ENCODE data around the gene COG3.

The COG3 gene

DNA sequence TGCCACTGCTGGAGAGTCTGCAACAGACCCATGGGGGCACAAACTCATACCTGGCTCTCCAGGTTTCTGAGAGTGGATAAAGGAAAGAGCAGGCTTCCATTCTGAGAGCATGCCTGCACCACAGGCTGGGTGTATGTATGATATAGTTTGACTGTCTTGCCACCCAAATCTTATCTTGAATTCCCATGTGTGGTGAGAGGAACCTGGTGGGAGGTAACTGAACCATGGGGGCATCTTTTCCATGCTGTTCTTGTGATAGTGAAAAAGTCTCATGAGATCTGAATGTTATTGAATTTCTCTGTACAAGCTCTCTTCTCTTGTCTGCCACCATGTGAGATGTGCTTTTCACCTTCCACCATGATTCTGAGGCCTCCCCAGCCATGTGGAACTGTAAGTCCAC lies 100.6 kb downstream of the COG3 start:
- TF ChIP-seq, protein P1, sequence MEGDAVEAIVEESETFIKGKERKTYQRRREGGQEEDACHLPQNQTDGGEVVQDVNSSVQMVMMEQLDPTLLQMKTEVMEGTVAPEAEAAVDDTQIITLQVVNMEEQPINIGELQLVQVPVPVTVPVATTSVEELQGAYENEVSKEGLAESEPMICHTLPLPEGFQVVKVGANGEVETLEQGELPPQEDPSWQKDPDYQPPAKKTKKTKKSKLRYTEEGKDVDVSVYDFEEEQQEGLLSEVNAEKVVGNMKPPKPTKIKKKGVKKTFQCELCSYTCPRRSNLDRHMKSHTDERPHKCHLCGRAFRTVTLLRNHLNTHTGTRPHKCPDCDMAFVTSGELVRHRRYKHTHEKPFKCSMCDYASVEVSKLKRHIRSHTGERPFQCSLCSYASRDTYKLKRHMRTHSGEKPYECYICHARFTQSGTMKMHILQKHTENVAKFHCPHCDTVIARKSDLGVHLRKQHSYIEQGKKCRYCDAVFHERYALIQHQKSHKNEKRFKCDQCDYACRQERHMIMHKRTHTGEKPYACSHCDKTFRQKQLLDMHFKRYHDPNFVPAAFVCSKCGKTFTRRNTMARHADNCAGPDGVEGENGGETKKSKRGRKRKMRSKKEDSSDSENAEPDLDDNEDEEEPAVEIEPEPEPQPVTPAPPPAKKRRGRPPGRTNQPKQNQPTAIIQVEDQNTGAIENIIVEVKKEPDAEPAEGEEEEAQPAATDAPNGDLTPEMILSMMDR (IDR thresholded peaks at IDR 0.05): no peak
- peaks cover 17% of the 10 kb centered on the region for H3K9me3 Mint-ChIP-seq
- H3K4me1 Mint-ChIP-seq: no peaks in the 10 kb centered on the region
- H3K4me3 Mint-ChIP-seq: no peak overlapping the region
- H3K27me3 Mint-ChIP-seq (ENCODE audit: low read depth, poor library complexity): peaks cover 10% of the 10 kb centered on the region
- no peak overlapping the region for H3K27ac Mint-ChIP-seq
- peaks cover 4% of the 10 kb centered on the region for H3K36me3 Mint-ChIP-seq (ENCODE audit: low read depth)
- no peak for DNase-seq

DNA sequence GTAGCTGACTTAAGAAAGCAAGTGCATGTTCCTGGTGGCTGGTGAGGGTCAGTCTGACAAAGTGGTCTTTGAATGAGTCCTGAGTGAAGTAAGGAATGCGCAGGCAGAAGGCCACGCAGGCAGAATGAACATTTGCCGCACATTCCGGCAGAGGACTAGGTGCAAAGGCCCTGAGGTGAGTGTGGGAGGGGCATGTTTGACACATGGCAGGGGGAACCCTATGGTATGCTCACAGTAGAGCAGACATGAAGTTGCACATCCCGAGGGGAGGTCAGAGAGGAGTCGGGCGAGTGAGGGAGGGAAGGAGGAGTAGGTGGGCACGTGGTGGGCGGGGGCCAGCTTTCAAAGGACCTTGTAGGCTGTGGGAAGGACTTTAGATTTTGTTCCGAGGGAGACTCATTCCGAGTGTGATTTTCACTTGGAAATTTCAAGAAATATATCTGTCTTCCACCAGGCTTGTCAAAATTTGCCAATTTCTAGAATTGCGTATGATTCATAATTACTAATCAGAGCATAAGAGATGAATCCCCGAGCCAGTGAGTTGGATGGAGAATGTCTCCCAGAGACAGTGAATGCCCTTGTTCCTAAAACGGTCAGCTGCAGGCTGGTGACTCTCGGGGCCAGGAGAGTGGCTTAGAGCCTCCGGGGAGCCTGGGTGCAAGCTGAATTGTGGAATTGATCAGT lies 110.5 kb downstream of the COG3 start:
- Mint-ChIP-seq H3K27ac (no peak overlapping the region), H3K27me3 (ENCODE audit: low read depth, poor library complexity) (peaks cover 15% of the 10 kb centered on the region), H3K4me3 (no peak overlapping the region), H3K36me3 (ENCODE audit: low read depth) (no peaks in the 10 kb centered on the region), H3K4me1 (no peaks in the 10 kb centered on the region), H3K9me3 (no peaks in the 10 kb centered on the region)
- TF ChIP-seq, protein P1 (IDR thresholded peaks at IDR 0.05): no peak
- no peak for DNase-seq

DNA sequence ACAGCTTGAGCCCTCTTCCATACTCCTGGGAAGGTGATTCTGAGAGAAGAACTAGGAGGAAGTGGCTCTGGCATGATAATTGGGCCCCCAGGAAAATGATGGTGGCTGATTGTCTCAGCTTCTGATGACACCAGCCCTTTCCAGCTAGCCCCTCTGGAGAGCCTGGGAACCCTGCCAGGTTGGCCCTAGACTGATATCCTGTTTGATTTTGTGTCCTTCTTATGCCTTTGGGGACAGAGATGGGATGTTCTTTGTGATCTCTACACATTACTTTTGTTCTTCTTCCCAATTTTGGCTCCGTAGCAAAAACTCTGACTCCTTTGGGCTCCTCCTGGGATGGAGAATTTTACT lies 111.1 kb downstream of the COG3 start:
- Mint-ChIP-seq H3K9me3 (no peaks in the 10 kb centered on the region), H3K4me3 (no peak overlapping the region), H3K27ac (no peak overlapping the region), H3K36me3 (ENCODE audit: low read depth) (no peaks in the 10 kb centered on the region), H3K27me3 (ENCODE audit: low read depth, poor library complexity) (peaks cover 16% of the 10 kb centered on the region), H3K4me1 (no peaks in the 10 kb centered on the region)
- TF ChIP-seq, protein P1 (IDR thresholded peaks at IDR 0.05): no peak
- DNase-seq: no peak

DNA sequence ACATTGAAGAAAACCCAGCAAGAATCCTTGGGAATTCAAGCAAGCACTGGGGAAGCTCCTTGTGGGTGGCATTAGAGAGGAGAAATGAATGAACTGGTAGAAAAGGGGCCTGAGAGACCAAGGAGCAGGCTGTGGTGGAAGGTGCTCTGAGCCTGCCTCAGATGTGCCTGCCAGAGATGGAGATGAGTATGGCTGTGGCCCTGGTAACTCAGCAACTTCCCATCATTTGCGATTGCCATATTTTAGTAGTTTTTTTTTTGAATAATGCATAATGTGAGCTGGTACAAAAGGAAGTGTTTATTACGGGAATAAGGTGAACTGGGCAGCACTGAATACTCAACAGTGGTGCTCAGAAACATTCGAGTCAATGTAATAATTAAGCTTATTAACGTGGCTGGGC lies 111.7 kb downstream of the COG3 start:
- DNase-seq: no peak
- no peaks in the 10 kb centered on the region for H3K9me3 Mint-ChIP-seq
- H3K27me3 Mint-ChIP-seq (ENCODE audit: low read depth, poor library complexity): peaks cover 21% of the 10 kb centered on the region
- no peak overlapping the region for H3K27ac Mint-ChIP-seq
- H3K4me3 Mint-ChIP-seq: no peak overlapping the region
- TF ChIP-seq, protein P1 (IDR thresholded peaks at IDR 0.05): no peak
- no peaks in the 10 kb centered on the region for H3K4me1 Mint-ChIP-seq
- H3K36me3 Mint-ChIP-seq (ENCODE audit: low read depth): no peaks in the 10 kb centered on the region

DNA sequence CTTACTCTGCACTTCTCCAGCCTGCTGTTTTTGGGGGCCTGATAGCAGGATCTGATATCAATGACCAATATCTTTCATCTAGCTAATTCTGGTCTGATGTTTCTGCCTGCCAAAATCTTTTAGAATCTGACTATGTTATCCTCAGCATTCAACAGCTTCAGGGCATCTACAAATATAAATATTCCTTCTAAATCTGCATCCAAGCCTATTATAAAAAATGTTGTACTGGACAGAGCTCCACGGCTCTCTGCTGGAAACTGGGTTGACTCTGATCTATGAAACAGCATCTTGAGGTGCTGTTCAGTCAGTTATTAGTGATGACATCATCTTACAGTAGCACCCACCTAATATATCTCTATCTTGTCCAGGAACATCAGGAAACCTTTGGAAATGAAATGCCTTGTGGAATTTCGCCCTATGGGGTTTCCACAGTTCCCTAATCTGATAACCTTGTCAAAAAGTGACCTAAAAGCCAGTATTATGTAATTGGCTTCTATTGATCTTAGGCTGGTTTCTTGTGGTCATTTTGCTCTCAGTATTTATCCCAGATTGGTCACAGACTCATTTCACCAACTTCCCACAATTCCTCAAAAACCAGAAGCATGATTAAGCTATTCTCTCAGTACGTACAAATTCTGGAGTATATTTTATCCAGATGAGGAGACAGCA lies 117.8 kb downstream of the COG3 start:
- TF ChIP-seq, protein P1 (IDR thresholded peaks at IDR 0.05): no peak
- no peak overlapping the region for H3K27ac Mint-ChIP-seq
- no peaks in the 10 kb centered on the region for H3K4me1 Mint-ChIP-seq
- no peaks in the 10 kb centered on the region for H3K9me3 Mint-ChIP-seq
- H3K4me3 Mint-ChIP-seq: no peak overlapping the region
- no peak for DNase-seq
- peaks cover 29% of the 10 kb centered on the region for H3K27me3 Mint-ChIP-seq (ENCODE audit: low read depth, poor library complexity)
- H3K36me3 Mint-ChIP-seq (ENCODE audit: low read depth): no peaks in the 10 kb centered on the region

DNA sequence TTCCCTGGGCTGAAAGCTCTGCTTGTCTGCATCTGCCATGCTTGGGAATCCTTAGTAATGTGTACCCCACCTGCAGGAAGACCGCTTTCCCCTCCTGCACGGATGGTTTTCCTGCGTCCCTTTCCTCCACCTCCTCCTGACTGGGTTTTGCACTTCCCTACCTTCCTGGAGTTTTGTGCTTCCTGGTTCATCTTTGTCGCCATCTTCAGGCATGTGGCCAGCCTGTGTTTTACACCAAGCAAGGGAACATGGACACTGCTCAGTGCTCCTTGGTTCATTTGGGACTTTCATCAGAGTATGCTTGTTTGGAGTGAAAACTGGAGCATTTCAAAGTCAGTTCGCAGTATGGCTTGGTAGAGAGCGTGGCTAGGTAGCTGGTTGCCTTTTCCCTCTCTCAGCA lies 120.1 kb downstream of the COG3 start:
- Mint-ChIP-seq H3K4me1 (no peaks in the 10 kb centered on the region), H3K36me3 (ENCODE audit: low read depth) (no peaks in the 10 kb centered on the region)

More for the DNA sequence above, 120.1 kb downstream of the COG3 start:
- Mint-ChIP-seq H3K9me3 (no peaks in the 10 kb centered on the region), H3K27me3 (ENCODE audit: low read depth, poor library complexity) (peaks cover 29% of the 10 kb centered on the region), H3K4me3 (no peak overlapping the region), H3K27ac (no peak overlapping the region)
- TF ChIP-seq, protein P1 (IDR thresholded peaks at IDR 0.05): no peak
- DNase-seq: no peak
